Measurements from ENCODE around the gene CSRP3. TPM values are rescaled to one million over a fixed set of nuclear protein-coding genes. Genes with fewer than 3 reads are reported as not detected.

CSRP3 gene
- total RNA-seq, 2 donors from 2014 or later = 2.7 TPM; not detected in 1

- 44% methylated on average over 3 of the region's 3 CpGs for WGBS
- no peak for TF ChIP-seq POLR2AphosphoS5 (IDR thresholded peaks at IDR 0.05)
- TF ChIP-seq POLR2A (IDR thresholded peaks at IDR 0.05) = no peak
- no peak for TF ChIP-seq CTCF (IDR thresholded peaks at IDR 0.05)
- intact Hi-C loops (cut with DNase I) = no loop called here
- Histone ChIP-seq H3K27ac (no peak overlapping the region), H3K4me3 (no peak overlapping the region), H3K9me3 (no peaks in the 10 kb centered on the region), H3K27me3 (replicated peaks; ENCODE audit: insufficient read depth) (peaks cover 2% of the 10 kb centered on the region), H3K36me3 (no peaks in the 10 kb centered on the region), H3K4me1 (replicated peaks) (no peaks in the 10 kb centered on the region)
- no peak for DNase-seq (ENCODE audit: low spot score)
Measured at GRCh38 chr11:19218216-19218615, 16.4 kb upstream of the CSRP3 start.

- peak; percentile 52 for DNase-seq (ENCODE audit: low spot score)
- peaks cover 2% of the 10 kb centered on the region for H3K27me3 ChIP-seq (replicated peaks; ENCODE audit: insufficient read depth)
- H3K9me3 ChIP-seq = no peaks in the 10 kb centered on the region
- WGBS = 30% methylated on average over 3 of the region's 3 CpGs
- H3K4me3 ChIP-seq = no peak overlapping the region
- no peaks in the 10 kb centered on the region for H3K4me1 ChIP-seq (replicated peaks)
- no peaks in the 10 kb centered on the region for H3K36me3 ChIP-seq
- intact Hi-C loops (cut with DNase I) = no loop called here
- TF ChIP-seq POLR2AphosphoS5 (IDR thresholded peaks at IDR 0.05) (peak; percentile 75), CTCF (IDR thresholded peaks at IDR 0.05) (no peak), POLR2A (IDR thresholded peaks at IDR 0.05) (no peak)
- no peak overlapping the region for H3K27ac ChIP-seq
Measured at GRCh38 chr11:19216709-19217374, 15.1 kb upstream of the CSRP3 start.

- H3K4me3 ChIP-seq = no peak overlapping the region
- WGBS = 79% methylated on average over 4 of the region's 4 CpGs
- H3K4me1 ChIP-seq (replicated peaks) = no peaks in the 10 kb centered on the region
- H3K27me3 ChIP-seq (replicated peaks; ENCODE audit: insufficient read depth) = peaks cover 2% of the 10 kb centered on the region
- no peaks in the 10 kb centered on the region for H3K9me3 ChIP-seq
- H3K27ac ChIP-seq = no peak overlapping the region
- H3K36me3 ChIP-seq = no peaks in the 10 kb centered on the region
- no peak for DNase-seq (ENCODE audit: low spot score)
- TF ChIP-seq POLR2AphosphoS5 (IDR thresholded peaks at IDR 0.05) = no peak
- intact Hi-C loops (cut with DNase I) = no loop called here
Measured at GRCh38 chr11:19216021-19216420, 14.2 kb upstream of the CSRP3 start.

GRCh38 chr11:19209617-19210370 lies 8.0 kb upstream of the CSRP3 start:
- H3K4me1 ChIP-seq (replicated peaks) = no peaks in the 10 kb centered on the region
- H3K36me3 ChIP-seq = no peaks in the 10 kb centered on the region
- H3K27me3 ChIP-seq (replicated peaks; ENCODE audit: insufficient read depth) = no peaks in the 10 kb centered on the region
- no peak overlapping the region for H3K27ac ChIP-seq
- TF ChIP-seq POLR2AphosphoS5 (IDR thresholded peaks at IDR 0.05) (no peak), POLR2A (IDR thresholded peaks at IDR 0.05) (no peak), CTCF (IDR thresholded peaks at IDR 0.05) (no peak)
- no peak overlapping the region for H3K4me3 ChIP-seq
- 74% methylated on average over 4 of the region's 4 CpGs for WGBS
- no peak for DNase-seq (ENCODE audit: low spot score)
- H3K9me3 ChIP-seq = no peaks in the 10 kb centered on the region
- intact Hi-C loops (cut with DNase I) = no loop called here

- Histone ChIP-seq H3K27me3 (replicated peaks; ENCODE audit: insufficient read depth) (no peaks in the 10 kb centered on the region), H3K9me3 (no peaks in the 10 kb centered on the region), H3K36me3 (no peaks in the 10 kb centered on the region), H3K4me3 (no peak overlapping the region), H3K27ac (no peak overlapping the region), H3K4me1 (replicated peaks) (no peaks in the 10 kb centered on the region)
- WGBS = 49% methylated on average over 3 of the region's 3 CpGs
- TF ChIP-seq CTCF (IDR thresholded peaks at IDR 0.05) (no peak), POLR2A (IDR thresholded peaks at IDR 0.05) (no peak), POLR2AphosphoS5 (IDR thresholded peaks at IDR 0.05) (no peak)
- intact Hi-C loops (cut with DNase I) = no loop called here
- no peak for DNase-seq (ENCODE audit: low spot score)
Measured at GRCh38 chr11:19208959-19209546, 7.3 kb upstream of the CSRP3 start.

All from prostate gland (tissue), 2 donors.